Lower leg skin (tissue), 3 donors: ENCODE measurements around the gene NDUFA5.

Experiments used
- CTCF ChIP-seq, 3 donors: fragments of 450-650 bp; IDR thresholded peaks; one replicate each; pipeline ENCODE4 v1.5.1; 2016; ENCODE audit warnings: antibody characterized with exemption in 3 of 3, mild to moderate bottlenecking in 3 of 3, moderate library complexity in 2 of 3
- POLR2A ChIP-seq, 2 donors: fragments of 450-650 bp; IDR thresholded peaks; one replicate each; pipeline ENCODE4 v1.6.1; 2016 to 2017; ENCODE audit warnings: antibody characterized with exemption in 2 of 2, mild to moderate bottlenecking in 1 of 2, moderate library complexity in 1 of 2

- no peak for TF ChIP-seq POLR2A (IDR thresholded peaks at IDR 0.05)
- no peak for TF ChIP-seq CTCF (IDR thresholded peaks at IDR 0.05)
These were observed 59.6 kb downstream of the NDUFA5 start for GRCh38 chr7:123498031-123498430.
